ELF-1 (cell line): ENCODE results near the gene RASL10B.

Experiments
- DNase-seq: peaks from one replicate; pipeline ENCODE4 v3.0.0-alpha.2; 2016; ENCODE audit warnings: low read depth, low spot score

RASL10B gene

GRCh38 chr17:35717475-35717874 is 14.0 kb upstream of the RASL10B start:
- DNase-seq, result no peak

DNA sequence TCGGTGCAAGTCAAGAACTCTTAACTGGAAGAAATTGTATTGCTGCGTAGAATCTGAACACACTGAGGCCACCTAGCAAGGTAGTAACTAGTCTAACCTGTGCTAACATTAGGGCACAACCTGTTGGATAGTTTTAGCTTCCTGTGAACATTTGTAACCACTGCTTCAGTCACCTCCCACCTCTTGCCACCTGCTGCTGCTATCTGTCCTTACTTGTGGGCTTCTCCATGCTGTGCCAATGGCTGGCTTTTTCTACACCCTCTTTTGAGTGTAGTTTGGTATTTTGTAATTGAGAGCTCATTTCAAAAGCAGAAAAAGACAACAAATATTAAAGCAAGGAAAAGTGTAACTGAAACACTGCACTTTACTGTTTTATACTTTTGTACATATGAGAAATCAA is 7.7 kb upstream of the RASL10B start:
- no peak for DNase-seq

DNA sequence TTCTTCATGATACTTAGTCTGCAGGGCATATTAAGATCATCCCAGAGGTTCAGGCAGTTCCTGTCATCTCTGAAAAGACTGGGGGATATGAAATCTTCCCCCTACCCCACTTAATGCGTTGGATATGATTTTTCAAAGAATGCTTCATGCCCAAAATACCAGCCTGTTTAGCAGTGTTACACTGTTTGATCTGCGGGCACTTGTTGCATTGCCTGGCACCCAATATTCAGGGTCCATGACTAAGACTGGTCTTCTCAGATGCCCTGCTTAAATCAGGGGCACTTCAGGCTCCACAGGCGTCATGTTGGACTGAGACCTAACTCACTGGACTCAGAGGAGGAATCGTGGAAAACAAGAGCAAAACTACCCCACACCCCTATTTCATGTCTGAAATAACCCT is 6.4 kb upstream of the RASL10B start:
- DNase-seq, result no peak

- DNase-seq, result no peak
Measured at GRCh38 chr17:35725802-35726126, 5.7 kb upstream of the RASL10B start.

- peak; percentile 88 for DNase-seq
Measured at GRCh38 chr17:35726127-35726952, 5.1 kb upstream of the RASL10B start.

DNA sequence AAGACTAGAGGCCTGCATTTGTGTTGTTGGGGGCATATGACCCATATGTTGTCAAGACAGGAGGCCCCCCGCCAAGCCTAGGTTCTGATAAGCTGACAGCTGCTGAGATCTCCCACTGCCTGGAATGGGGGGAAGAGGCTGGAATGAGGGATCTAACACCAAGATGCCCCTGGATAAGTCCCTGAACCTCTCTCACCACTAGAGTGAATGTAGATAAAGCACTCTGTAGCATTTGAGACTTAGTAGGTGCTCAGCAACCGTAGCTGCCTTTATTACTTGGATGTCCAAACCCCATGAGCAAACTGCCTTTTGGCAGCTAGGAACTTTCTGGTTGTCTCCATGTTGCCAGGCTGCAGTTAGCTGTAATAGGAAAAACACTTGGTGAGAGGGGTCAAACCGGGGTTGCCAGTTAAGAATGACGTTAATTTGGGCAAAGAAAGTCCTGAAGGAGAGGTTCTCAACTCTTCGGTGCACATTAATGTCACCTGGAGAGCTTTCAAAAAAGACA is 4.4 kb upstream of the RASL10B start:
- DNase-seq, result no peak

DNA sequence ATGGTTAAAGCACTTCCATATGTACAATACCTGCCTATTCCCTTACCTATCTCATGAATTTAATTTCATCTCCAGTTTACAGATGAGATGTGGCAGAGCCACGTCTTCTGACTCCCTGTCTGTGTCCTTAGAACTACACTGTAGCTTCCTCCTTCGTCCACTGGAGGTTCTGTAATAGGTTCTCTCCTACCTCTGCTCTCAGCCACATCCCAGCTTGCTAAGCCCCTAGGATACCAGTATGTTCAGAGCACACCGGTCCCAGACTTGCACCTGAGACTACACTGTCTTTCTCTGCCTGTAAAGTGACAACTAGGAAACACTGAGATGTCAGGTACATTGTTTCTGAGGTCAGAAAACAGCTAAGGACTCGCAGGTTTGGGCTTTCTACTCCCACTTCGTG is 3.8 kb upstream of the RASL10B start:
- no peak for DNase-seq

DNA sequence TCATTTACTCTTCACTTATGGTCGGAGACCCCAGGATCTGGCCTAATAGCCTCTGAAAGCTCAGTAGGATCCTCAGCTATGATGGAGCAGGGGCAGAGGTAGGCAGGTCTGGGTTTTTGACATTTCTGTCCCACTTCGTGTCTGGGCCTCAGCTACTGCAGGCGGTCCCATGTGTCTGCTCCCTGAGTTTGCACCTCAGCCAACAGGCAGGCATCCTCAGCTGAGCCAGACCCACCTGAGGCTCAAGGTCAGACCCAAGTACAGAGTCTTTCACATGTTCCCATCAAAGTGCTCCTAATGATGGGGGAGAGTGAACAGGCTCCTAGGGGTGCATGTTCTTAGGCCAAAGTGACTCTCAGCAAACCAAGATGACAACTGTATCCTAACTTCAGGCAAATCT is 2.9 kb upstream of the RASL10B start:
- no peak for DNase-seq

DNA sequence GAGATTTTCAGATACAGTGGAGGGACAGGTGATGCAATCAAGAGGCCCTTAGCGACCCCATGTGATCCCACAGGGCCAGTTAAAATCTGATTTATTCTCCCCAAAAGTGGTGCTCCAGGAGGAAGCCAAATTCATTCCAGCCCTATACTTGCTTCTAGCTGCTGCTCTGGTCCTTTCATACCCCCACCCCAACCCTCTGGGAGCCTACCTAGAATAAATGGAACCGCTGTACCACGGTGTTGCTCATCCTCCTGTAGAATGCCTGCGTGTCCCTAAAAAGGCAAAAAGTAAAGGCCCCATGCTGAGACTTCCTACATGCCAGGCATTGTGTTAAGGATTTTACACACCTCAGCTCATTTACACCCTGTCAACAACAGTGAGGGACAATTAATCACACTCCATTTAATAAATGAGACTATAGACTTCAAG is 2.0 kb upstream of the RASL10B start:
- peak; percentile 48 for DNase-seq

GRCh38 chr17:35730400-35731005 is 936 bp upstream of the RASL10B start:
- DNase-seq, result no peak

GRCh38 chr17:35731917-35732805 is 722 bp downstream of the RASL10B start:
- DNase-seq, result peak; percentile 44

DNA sequence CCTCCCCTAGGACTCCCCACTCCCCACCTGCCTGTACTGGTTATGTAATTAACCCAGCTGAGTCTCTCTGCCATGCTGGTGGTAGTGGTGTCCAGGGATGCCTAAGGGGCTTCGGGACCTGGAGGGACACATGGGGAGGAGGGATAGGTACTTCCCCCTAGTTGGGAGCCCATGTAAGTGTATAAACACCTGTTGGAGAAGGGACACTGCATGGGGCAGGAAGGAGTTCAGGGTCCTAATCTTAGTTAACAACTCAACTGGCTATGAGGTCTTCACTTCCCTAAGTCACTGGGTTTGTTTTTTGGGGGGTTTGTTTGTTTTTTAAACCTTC is 1.3 kb downstream of the RASL10B start:
- no peak for DNase-seq

DNA sequence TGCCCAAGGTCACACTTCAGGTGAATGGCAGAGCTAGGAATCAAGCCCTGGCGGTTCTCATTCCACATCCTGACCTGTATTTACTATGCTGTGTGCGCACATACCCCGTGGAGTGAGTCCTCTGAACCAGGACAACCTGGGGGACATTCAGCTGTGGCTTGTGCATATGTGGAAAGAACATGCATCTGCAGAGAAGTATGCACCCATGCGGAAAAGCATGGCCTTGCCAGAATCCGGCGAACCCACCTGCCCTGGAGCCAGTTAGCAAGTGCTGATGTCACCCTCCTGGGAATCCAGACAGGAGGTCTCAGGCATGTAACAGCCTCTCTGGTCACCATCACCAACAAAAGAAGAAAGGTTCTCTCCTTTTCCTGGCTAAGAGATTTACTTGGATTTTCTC is 1.9 kb downstream of the RASL10B start:
- peak; percentile 50 for DNase-seq

GRCh38 chr17:35734396-35734795 is 3.0 kb downstream of the RASL10B start:
- no peak for DNase-seq

DNA sequence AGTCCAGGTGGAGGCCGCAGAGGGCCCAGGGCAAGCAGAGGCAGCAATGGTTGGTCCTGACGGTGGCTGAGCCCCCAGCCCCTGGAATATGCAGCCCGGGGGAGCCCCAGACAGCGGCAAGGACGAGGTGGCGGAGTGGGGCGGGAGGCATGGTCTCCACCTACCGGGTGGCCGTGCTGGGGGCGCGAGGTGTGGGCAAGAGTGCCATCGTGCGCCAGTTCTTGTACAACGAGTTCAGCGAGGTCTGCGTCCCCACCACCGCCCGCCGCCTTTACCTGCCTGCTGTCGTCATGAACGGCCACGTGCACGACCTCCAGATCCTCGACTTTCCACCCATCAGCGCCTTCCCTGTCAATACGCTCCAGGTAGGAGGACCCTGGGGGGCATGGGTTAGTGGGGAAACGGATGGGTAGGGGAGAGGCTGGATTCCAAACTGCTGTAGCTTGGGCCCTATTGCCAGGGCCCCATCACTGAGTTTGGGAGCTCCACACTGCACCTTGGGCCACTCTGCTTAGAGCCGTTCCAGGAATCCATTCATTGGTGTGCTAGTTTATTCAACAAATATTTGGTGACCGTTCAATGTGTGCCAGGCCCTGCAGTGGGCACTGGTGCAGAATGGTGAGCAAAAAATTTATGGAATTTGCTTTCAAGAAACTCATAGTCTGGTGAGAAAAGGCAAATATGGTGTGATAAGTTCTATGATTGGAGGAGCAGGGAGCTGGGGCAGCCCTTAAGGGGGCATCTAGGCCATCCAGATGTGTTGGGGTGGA is 3.8 kb downstream of the RASL10B start:
- no peak for DNase-seq

DNA sequence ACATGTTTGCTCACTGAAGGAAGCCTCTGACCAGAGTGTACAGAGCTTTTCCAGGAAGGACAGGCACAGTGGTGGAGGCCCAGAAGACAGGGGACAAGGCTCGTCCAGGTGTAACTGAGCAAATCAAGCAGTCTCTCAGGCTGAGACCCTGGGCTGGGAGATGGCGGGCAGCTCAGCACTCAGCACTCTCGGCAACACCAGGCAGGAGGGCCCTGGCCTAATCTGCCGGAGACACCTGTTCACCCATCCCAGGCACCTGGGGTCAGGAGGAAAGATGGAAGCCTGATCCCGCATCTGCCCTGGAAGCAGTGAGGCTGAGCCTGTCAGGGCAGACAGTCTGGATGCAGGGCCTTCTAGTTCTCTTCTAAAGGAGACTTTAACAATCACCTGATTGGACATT is 4.8 kb downstream of the RASL10B start:
- DNase-seq, result no peak

- no peak for DNase-seq
Measured at GRCh38 chr17:35738519-35739133, 7.2 kb downstream of the RASL10B start.

GRCh38 chr17:35740216-35740615 is 8.8 kb downstream of the RASL10B start:
- DNase-seq, result no peak

DNA sequence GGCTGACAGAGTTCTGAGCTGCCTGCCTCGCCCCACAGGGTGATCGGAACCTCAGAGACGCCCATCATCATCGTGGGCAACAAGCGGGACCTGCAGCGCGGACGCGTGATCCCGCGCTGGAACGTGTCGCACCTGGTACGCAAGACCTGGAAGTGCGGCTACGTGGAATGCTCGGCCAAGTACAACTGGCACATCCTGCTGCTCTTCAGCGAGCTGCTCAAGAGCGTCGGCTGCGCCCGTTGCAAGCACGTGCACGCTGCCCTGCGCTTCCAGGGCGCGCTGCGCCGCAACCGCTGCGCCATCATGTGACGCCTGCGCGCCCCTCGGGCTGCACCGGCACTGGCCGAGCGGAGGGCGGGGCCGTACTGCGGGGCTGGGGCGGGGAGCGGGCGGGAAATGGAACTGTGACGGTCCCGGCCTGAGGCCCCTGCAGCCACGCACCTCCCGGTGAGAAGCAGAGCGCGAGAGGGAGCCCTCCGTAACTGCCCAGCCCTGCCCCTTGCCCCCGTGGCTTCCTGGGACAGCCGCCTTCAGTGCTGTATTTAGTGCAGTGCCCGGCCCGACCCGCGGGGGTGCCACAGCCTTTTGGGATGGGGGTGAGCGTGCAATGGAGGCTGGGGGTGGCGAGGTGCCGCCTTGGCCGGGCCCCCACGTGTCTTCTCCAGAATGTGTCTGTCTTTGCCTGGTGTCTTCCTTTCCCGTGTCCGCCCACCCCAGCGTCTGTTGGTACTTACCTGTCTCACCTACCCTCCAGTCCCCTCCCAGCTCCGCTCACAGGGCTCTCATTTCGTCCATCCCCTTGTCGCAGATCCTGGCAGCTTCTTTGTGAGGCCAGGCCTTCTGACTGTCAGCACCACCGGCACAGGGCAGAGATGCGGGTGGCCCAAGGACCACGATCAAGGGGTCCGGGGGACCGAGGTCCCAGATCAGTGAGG is 9.8 kb downstream of the RASL10B start:
- DNase-seq, result peak; percentile 54

GRCh38 chr17:35742496-35742895 is 11.1 kb downstream of the RASL10B start:
- DNase-seq, result no peak
